Measurements from ENCODE around the gene CXCL12.

GRCh38 chr10:44339218-44339617, 45.7 kb downstream of the CXCL12 start:
- TF ChIP-seq CTCF (IDR thresholded peaks at IDR 0.05; ENCODE audit: insufficient read depth, low read depth, low read length) (no peak), EZH2 (IDR thresholded peaks at IDR 0.05; ENCODE audit: insufficient read depth, low read length) (no peak)
